ENCODE results near the gene GNAI1.

The GNAI1 gene

DNA sequence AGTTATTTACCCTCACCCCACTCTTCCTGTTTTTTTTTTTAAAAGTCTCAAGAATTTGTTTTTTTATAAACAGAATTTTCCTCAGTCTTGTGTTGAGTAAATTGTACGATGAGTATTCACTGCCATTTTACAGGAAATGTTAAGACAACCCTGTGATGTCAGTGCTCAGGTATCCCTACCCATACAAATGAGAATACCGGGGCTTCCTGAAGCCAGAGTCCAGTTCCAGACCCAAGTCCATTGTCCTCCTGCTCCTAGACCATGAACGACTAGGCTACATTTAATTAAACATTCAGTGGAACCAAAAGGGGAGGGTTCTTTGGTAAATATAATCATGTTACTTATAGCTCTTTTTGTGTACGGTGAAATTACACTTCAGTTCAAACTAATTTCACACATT lies 79.2 kb downstream of the GNAI1 start:
- Histone ChIP-seq H3K4me3 (no peak overlapping the region), H3K27ac (no peak overlapping the region), H3K36me3 (ENCODE audit: insufficient read depth, low read length) (peaks cover 10% of the 10 kb centered on the region), H3K9ac (ENCODE audit: insufficient read length) (no peak overlapping the region), H3K9me3 (ENCODE audit: low read depth, low read length) (no peaks in the 10 kb centered on the region)
- TF ChIP-seq POLR2AphosphoS5 (IDR thresholded peaks at IDR 0.05; ENCODE audit: borderline replicate concordance, low read depth, low read length) (no peak), EZH2 (IDR thresholded peaks at IDR 0.05) (no peak), FOXP2 (optimal IDR thresholded peaks at IDR 0.05; ENCODE audit: control extremely low read depth, extremely low read length, insufficient read depth) (no peak)
- DNase-seq (ENCODE audit: low read depth, low spot score): no peak

GRCh38 chr7:80215734-80216133 lies 81.1 kb downstream of the GNAI1 start:
- H3K27ac ChIP-seq: no peak overlapping the region
- no peak for TF ChIP-seq EZH2 (IDR thresholded peaks at IDR 0.05)
- no peak for TF ChIP-seq FOXP2 (optimal IDR thresholded peaks at IDR 0.05; ENCODE audit: control extremely low read depth, extremely low read length, insufficient read depth)
- TF ChIP-seq POLR2AphosphoS5 (IDR thresholded peaks at IDR 0.05; ENCODE audit: borderline replicate concordance, low read depth, low read length): no peak
- peaks cover 10% of the 10 kb centered on the region for H3K36me3 ChIP-seq (ENCODE audit: insufficient read depth, low read length)
- H3K4me3 ChIP-seq: no peak overlapping the region
- DNase-seq (ENCODE audit: low read depth, low spot score): no peak
- H3K9me3 ChIP-seq (ENCODE audit: low read depth, low read length): no peaks in the 10 kb centered on the region
- no peak overlapping the region for H3K9ac ChIP-seq (ENCODE audit: insufficient read length)

- Histone ChIP-seq H3K9ac (ENCODE audit: insufficient read length) (no peak overlapping the region), H3K4me3 (no peak overlapping the region), H3K9me3 (ENCODE audit: low read depth, low read length) (no peaks in the 10 kb centered on the region), H3K36me3 (ENCODE audit: insufficient read depth, low read length) (peaks cover 10% of the 10 kb centered on the region), H3K27ac (no peak overlapping the region)
- TF ChIP-seq EZH2 (IDR thresholded peaks at IDR 0.05) (no peak), POLR2AphosphoS5 (IDR thresholded peaks at IDR 0.05; ENCODE audit: borderline replicate concordance, low read depth, low read length) (no peak), FOXP2 (optimal IDR thresholded peaks at IDR 0.05; ENCODE audit: control extremely low read depth, extremely low read length, insufficient read depth) (no peak)
- DNase-seq (ENCODE audit: low read depth, low spot score): no peak
These were observed 82.6 kb downstream of the GNAI1 start for GRCh38 chr7:80216996-80217842.

DNA sequence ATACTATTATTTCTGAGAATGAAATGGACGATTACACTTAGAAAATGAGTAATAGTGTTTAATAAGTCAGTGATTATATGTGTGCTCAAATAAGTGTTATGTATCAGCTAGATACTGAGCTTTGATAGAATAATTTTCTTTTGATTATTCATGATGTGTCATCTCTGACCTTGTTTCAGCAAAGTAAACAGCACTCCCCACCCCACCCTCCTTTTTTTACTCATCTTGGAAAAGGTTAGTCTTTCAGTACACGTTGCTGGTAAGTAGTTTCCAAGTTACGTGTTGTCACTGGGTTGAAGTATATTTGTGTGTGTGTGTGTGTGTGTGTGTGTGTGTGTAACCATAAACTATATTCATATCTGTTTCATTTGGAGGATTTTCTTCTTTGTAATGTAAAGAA lies 84.1 kb downstream of the GNAI1 start:
- Histone ChIP-seq H3K4me3 (no peak overlapping the region), H3K27ac (no peak overlapping the region), H3K9ac (ENCODE audit: insufficient read length) (no peak overlapping the region), H3K36me3 (ENCODE audit: insufficient read depth, low read length) (no peaks in the 10 kb centered on the region; the same call in 1 of the 2 replicates), H3K9me3 (ENCODE audit: low read depth, low read length) (no peaks in the 10 kb centered on the region)
- no peak for DNase-seq (ENCODE audit: low read depth, low spot score)
- TF ChIP-seq FOXP2 (optimal IDR thresholded peaks at IDR 0.05; ENCODE audit: control extremely low read depth, extremely low read length, insufficient read depth): no peak
- TF ChIP-seq EZH2 (IDR thresholded peaks at IDR 0.05): no peak
- TF ChIP-seq POLR2AphosphoS5 (IDR thresholded peaks at IDR 0.05; ENCODE audit: borderline replicate concordance, low read depth, low read length): no peak

GRCh38 chr7:80220022-80220634 lies 85.5 kb downstream of the GNAI1 start:
- DNase-seq (ENCODE audit: low read depth, low spot score): no peak
- Histone ChIP-seq H3K9ac (ENCODE audit: insufficient read length) (no peak overlapping the region), H3K9me3 (ENCODE audit: low read depth, low read length) (no peaks in the 10 kb centered on the region), H3K36me3 (ENCODE audit: insufficient read depth, low read length) (no peaks in the 10 kb centered on the region; the same call in 1 of the 2 replicates), H3K27ac (no peak overlapping the region), H3K4me3 (no peak overlapping the region)
- TF ChIP-seq POLR2AphosphoS5 (IDR thresholded peaks at IDR 0.05; ENCODE audit: borderline replicate concordance, low read depth, low read length) (no peak), EZH2 (IDR thresholded peaks at IDR 0.05) (no peak), FOXP2 (optimal IDR thresholded peaks at IDR 0.05; ENCODE audit: control extremely low read depth, extremely low read length, insufficient read depth) (no peak)

DNA sequence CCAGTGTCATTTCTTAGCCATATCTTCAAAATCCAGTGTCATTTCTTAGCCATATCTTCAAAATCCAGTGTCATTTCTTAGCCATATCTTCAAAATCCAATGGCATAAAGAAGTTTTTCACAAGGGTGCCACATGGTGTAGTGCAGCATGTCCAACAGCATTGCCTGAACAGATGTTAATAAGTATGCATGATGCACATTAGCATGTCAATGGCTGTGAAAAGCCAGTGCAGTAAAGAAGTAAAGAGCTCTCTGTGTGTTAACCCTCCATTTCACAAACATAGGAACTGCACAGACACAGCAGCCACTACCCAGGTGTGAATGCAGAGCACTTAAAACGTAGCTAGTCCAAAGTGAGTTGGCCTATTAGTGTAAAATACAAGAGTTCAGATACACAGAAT lies 89.8 kb downstream of the GNAI1 start:
- TF ChIP-seq EZH2 (IDR thresholded peaks at IDR 0.05) (no peak), POLR2AphosphoS5 (IDR thresholded peaks at IDR 0.05; ENCODE audit: borderline replicate concordance, low read depth, low read length) (no peak), FOXP2 (optimal IDR thresholded peaks at IDR 0.05; ENCODE audit: control extremely low read depth, extremely low read length, insufficient read depth) (no peak)
- Histone ChIP-seq H3K9me3 (ENCODE audit: low read depth, low read length) (no peaks in the 10 kb centered on the region), H3K4me3 (no peak overlapping the region), H3K9ac (ENCODE audit: insufficient read length) (no peak overlapping the region), H3K27ac (no peak overlapping the region), H3K36me3 (ENCODE audit: insufficient read depth, low read length) (no peaks in the 10 kb centered on the region; the same call in 1 of the 2 replicates)
- DNase-seq (ENCODE audit: low read depth, low spot score): no peak

DNA sequence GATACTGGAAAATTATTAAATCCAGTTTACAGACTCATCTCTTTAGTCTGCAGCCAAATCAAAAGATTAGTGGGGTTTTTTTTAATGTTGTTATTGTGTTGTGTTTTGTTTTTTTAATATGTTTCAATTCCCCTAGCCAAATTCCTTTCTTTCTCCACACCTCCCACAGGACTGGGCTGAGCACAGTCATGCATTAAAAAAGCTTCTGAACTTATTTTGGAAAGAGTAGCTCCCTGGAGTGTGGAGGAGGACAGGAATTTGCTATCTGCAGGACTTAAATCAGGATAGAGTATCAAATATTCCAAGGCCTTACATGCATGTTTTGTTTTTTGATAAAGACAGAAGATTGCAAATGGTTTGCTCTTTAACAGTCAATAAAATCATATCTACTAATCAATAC lies 90.7 kb downstream of the GNAI1 start:
- H3K9ac ChIP-seq (ENCODE audit: insufficient read length): no peak overlapping the region
- no peaks in the 10 kb centered on the region for H3K9me3 ChIP-seq (ENCODE audit: low read depth, low read length)
- no peak for TF ChIP-seq POLR2AphosphoS5 (IDR thresholded peaks at IDR 0.05; ENCODE audit: borderline replicate concordance, low read depth, low read length)
- no peak for TF ChIP-seq FOXP2 (optimal IDR thresholded peaks at IDR 0.05; ENCODE audit: control extremely low read depth, extremely low read length, insufficient read depth)
- no peak for TF ChIP-seq EZH2 (IDR thresholded peaks at IDR 0.05)
- H3K27ac ChIP-seq: no peak overlapping the region
- no peak for DNase-seq (ENCODE audit: low read depth, low spot score)
- no peaks in the 10 kb centered on the region for H3K36me3 ChIP-seq (ENCODE audit: insufficient read depth, low read length)
- H3K4me3 ChIP-seq: no peak overlapping the region

GRCh38 chr7:80226629-80227028 lies 92.0 kb downstream of the GNAI1 start:
- Histone ChIP-seq H3K4me3 (no peak overlapping the region), H3K9ac (ENCODE audit: insufficient read length) (no peak overlapping the region), H3K36me3 (ENCODE audit: insufficient read depth, low read length) (no peaks in the 10 kb centered on the region), H3K9me3 (ENCODE audit: low read depth, low read length) (no peaks in the 10 kb centered on the region), H3K27ac (no peak overlapping the region)
- no peak for TF ChIP-seq POLR2AphosphoS5 (IDR thresholded peaks at IDR 0.05; ENCODE audit: borderline replicate concordance, low read depth, low read length)
- no peak for TF ChIP-seq FOXP2 (optimal IDR thresholded peaks at IDR 0.05; ENCODE audit: control extremely low read depth, extremely low read length, insufficient read depth)
- TF ChIP-seq EZH2 (IDR thresholded peaks at IDR 0.05): no peak
- no peak for DNase-seq (ENCODE audit: low read depth, low spot score)
